ENCODE measurements around the gene PALD1. TPM values are rescaled to one million over a fixed set of nuclear protein-coding genes. Genes with fewer than 3 reads are reported as not detected.

PALD1 gene
- total RNA-seq, 4 donors from 2014 or later = 10.7 to 28.2 (median 14.0) TPM

- Histone ChIP-seq H3K27me3 (no peaks in the 10 kb centered on the region), H3K27ac (no peak overlapping the region), H3K36me3 (no peaks in the 10 kb centered on the region), H3K4me1 (no peaks in the 10 kb centered on the region), H3K9me3 (no peaks in the 10 kb centered on the region), H3K4me3 (replicated peaks in 1 of 3) (no peak overlapping the region)
- TF ChIP-seq POLR2A (IDR thresholded peaks at IDR 0.05) (no peak), CTCF (IDR thresholded peaks at IDR 0.05) (no peak)
- intact Hi-C loops (cut with DNase I) = no loop called here
- no peak for DNase-seq
- WGBS, 2 donors = 77% methylated on average over 4 of the region's 4 CpGs
Measured at GRCh38 chr10:70523549-70523948, 45.0 kb downstream of the PALD1 start.

- no peaks in the 10 kb centered on the region for H3K4me1 ChIP-seq
- no peak overlapping the region for H3K27ac ChIP-seq
- intact Hi-C loops (cut with DNase I) = no loop called here
- H3K9me3 ChIP-seq = no peaks in the 10 kb centered on the region
- no peak for TF ChIP-seq CTCF (IDR thresholded peaks at IDR 0.05)
- no peak for TF ChIP-seq POLR2A (IDR thresholded peaks at IDR 0.05)
- no peak overlapping the region for H3K4me3 ChIP-seq (replicated peaks in 1 of 3)
- WGBS, 2 donors = 95 to 96% methylated on average over 4 of the region's 4 CpGs
- DNase-seq = no peak
- no peaks in the 10 kb centered on the region for H3K27me3 ChIP-seq
- H3K36me3 ChIP-seq = no peaks in the 10 kb centered on the region
Measured at GRCh38 chr10:70528314-70528713, 49.7 kb downstream of the PALD1 start.

DNA sequence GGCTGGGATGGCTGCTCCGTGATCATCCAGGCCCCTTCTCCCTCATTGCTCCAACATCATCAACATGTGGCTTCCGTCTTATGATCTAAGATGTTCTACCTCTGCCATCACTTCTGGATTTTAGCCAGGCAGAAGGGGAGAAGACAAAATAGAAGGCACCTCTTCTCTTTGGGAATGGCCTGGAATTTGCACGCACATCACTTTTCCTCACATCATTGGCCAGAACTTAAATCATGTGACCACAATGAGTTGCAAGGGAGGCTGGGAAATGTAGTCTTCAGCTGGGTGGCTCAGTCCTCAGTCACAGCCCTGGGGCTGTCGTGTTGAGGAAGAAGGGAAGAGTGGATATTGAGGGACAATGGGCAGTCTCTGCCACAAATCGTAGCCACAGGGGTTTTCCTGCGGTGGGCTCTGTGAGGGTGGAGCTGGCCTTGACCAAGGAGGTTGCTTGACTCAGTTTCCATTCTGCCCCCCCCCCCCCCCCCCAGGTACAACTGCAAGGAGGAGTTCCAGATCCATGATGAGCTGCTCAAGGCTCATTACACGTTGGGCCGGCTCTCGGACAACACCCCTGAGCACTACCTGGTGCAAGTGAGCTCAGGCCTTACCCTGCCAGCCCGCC, 50.3 kb downstream of the PALD1 start:
- TF ChIP-seq POLR2A (IDR thresholded peaks at IDR 0.05) = no peak
- no peak for TF ChIP-seq CTCF (IDR thresholded peaks at IDR 0.05)
- H3K4me3 ChIP-seq (replicated peaks in 1 of 3) = no peak overlapping the region
- no peak for DNase-seq
- no peaks in the 10 kb centered on the region for H3K4me1 ChIP-seq
- 83% methylated on average over 7 to 10 of the region's 10 CpGs for WGBS, 2 donors
- no peaks in the 10 kb centered on the region for H3K27me3 ChIP-seq
- intact Hi-C loops (cut with DNase I) = no loop called here
- H3K36me3 ChIP-seq = no peaks in the 10 kb centered on the region
- H3K9me3 ChIP-seq = no peaks in the 10 kb centered on the region
- H3K27ac ChIP-seq = no peak overlapping the region

GRCh38 chr10:70529848-70530247, 51.3 kb downstream of the PALD1 start:
- Histone ChIP-seq H3K36me3 (no peaks in the 10 kb centered on the region), H3K4me3 (replicated peaks in 1 of 3) (no peak overlapping the region), H3K27ac (no peak overlapping the region), H3K4me1 (no peaks in the 10 kb centered on the region), H3K9me3 (no peaks in the 10 kb centered on the region), H3K27me3 (no peaks in the 10 kb centered on the region)
- intact Hi-C loops (cut with DNase I) = no loop called here
- no peak for DNase-seq
- 85 to 89% methylated on average over 5 to 8 of the region's 8 CpGs for WGBS, 2 donors
- no peak for TF ChIP-seq POLR2A (IDR thresholded peaks at IDR 0.05)
- no peak for TF ChIP-seq CTCF (IDR thresholded peaks at IDR 0.05)

- Histone ChIP-seq H3K9me3 (no peaks in the 10 kb centered on the region), H3K36me3 (no peaks in the 10 kb centered on the region), H3K4me1 (no peaks in the 10 kb centered on the region), H3K27ac (no peak overlapping the region), H3K27me3 (no peaks in the 10 kb centered on the region), H3K4me3 (replicated peaks in 1 of 3) (no peak overlapping the region)
- DNase-seq = no peak
- intact Hi-C loops (cut with DNase I) = no loop called here
- TF ChIP-seq POLR2A (IDR thresholded peaks at IDR 0.05) = no peak
- WGBS, 2 donors = 86 to 94% methylated on average over 6 of the region's 6 CpGs
Measured at GRCh38 chr10:70530315-70530714, 51.7 kb downstream of the PALD1 start.

Measured in thyroid gland (tissue), 4 donors.